Activated CD4-positive, alpha-beta T cell treated with anti-CD3 and anti-CD28 coated beads, Interleukin-2, Interleukin-6, amounts not matched to agents 100 ng/mL and 50 ng/mL, durations not matched to agents 16 hours and 8 hours (primary cell): ENCODE results near the gene SBF2.

Source experiments
- DNase-seq: peaks from one replicate; pipeline ENCODE4 v3.0.0-alpha.2; 2020

The SBF2 gene

DNA sequence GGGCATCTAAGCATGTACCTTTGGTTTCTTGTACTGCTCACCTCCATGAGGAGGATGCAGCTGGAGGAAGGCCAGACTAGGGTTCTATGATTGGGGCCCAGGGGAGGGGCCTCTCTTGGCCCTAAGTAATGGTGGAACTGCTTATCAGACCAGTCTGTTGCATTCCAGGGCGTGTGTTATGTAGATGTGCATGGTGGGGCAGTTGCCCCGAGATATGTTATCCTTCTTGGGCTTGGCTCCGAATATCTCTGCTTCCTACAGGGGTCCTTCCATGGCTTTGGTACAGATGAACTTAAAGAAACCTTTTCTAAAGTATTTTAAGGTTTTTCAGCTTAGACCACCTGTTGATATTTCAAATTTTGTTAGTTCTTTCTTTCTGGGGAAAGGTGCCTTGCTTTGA is 504.1 kb downstream of the SBF2 start:
- no peak for DNase-seq

DNA sequence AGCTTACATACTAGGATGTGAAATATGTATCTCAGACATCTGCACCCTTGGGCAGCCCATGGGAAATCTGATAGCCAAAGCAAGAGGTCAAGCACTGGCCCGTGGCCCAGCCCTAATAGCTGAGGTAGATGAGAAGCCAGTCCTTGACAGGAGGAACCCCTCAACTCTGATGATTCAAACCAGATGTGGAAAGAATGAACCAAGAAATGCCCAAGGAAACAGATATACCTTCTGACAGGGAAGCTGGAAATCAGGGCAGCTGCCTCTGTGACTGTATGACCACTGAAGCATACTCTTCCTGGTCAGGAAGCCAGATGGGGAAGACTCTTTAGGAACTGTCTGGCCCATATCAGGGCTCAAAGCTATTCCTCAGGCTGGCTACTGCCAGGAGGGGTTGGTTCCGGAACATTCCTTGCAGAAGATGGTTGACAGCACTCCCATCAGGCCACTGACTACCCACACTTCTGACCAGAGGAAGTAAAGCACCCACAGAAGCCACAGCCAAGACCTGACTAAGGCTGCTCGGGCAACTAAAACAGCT is 506.0 kb downstream of the SBF2 start:
- DNase-seq = no peak

DNA sequence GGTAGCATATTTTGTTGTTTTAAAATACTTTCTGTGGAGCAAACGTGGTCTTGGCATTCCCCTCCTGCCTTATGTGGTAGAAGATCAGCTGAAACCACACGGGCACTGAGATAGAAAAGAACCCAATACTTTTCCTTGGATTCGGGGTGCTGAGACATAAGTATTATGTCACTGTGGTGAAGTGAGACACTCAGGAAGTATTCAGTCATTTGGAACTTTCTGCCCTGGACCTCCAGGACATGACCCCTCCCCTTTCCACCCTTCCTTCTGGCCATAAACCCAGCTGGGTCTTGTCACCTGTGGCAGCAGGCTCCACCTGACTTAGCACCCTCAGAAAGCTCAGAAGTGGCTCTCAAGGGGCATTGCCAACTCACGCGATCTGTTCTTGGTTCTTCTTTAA is 506.8 kb downstream of the SBF2 start:
- no peak for DNase-seq

DNA sequence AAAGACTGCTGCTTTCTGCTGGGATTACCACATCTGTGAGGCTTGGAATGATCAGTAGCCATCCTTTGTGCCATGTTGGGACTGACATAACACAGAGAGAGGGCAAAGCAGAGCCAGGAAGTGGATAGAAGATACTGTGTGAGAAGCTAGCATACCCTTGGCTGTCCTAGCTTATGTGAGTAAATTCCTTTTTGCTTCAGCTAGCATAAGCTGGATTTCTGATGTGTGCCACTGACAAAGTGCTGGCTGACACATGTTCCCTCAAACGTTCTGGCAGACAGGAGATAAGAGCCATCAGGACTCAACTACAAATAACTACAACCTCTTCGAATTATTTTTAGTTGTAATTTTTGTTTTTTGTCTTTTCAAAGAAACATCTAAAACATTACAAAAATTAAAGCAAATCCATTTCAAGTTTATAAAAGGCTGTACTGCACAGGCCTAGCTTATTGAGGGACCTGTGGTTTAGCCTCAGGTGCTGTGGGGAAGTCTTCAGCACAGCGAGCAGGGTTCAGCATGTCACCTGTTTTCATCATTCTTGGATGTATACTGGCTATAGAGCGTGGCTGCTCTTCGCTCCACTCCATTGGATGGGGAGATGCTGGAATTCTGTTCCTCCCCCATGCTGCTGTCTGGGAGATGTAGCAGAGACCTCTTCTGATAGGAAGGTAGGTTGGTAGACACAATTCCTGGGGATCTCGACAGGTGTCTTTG is 509.3 kb downstream of the SBF2 start:
- no peak for DNase-seq

DNA sequence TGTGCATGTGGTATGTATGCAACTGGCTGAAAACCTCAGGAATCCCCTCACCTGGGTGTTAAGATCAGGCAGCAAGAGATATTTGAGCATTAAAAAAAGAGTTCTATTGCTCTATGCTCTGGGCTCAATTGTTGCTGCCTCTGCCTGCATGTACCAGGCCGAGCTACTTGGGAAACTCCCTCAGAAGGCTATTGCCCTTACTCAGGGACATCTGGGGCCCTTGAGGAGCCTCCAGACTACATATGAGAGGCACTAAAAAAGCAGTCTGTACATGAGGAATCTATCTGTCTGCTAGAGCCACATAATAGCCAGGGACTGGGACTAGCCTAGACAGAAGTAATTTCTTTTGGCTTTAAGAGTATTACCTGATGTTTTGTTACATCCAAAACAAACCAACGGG is 510.0 kb downstream of the SBF2 start:
- DNase-seq = no peak

DNA sequence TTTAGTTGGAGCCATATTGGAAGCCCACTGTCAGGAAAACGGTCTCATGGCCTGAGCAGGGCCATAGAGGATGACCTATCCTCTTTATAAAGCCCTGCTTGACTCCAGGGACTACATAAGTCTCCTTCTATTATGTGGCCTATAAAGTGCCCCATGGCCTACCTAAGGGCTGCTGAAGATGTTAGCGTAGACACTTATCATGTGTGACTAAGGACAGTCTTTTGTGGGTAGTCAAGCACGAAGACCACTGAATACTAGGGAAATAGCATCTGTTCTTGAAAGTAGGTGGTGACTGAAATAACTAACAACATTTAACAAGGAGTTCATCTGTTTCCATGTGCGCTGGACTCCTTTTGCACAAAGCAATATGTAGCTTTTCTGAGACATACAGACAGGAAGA is 513.1 kb downstream of the SBF2 start:
- DNase-seq = no peak

DNA sequence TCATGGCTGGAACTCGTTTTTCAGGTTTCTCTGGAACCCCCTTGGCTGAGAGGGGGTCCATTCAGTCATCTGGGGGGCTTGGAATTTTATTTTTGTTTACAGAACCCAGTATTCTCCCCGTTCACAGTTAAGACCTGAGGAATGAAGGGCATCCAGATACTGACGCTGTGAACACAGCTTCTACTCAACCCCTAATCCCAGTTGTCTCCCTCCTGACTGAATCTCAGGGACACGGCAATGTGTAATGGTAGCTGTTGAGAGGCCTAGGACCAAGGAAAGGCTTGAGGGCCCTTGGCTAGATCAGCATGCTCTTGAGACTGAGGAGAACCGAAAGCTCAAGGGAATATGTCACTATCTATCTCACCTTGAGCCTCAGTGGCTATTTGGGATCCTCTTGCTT is 516.5 kb downstream of the SBF2 start:
- no peak for DNase-seq

DNA sequence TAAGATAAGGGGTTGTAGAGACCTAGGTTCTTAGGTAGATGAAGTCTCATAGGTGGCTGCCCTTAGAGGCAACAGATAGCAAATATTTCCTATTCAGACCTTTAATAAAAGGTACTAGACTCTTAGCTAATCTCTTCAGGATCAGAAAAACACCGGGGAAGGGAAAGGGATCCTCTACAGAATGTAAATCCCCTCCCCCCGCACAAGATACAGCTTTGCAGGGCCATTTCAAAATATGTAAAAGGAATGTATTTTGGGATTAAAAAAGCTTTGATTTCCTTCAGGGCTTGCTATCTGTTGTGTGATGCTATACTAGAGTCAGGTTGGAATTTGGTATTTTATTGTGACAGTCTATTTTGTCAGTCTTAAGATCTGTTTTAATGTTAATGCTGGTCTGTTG is 517.0 kb downstream of the SBF2 start:
- no peak for DNase-seq

DNA sequence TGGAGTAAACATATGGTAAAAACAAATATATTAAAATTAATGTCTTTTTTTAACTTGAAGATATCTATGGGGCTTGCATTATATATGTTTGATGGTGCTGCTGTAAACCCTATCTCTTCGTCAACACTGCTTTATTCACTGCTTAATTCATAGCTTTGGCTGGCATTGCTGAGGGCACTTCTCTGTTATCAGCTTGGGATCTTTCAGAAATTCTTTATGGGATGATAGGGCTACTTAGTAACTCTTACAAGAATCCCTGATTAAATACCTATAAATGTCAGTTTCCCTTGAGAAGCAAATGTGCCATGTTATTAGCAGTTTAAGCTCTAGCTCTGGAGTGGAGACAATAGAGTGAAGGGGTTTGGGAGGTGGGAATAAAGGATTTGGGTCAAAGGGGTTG is 517.8 kb downstream of the SBF2 start:
- no peak for DNase-seq

DNA sequence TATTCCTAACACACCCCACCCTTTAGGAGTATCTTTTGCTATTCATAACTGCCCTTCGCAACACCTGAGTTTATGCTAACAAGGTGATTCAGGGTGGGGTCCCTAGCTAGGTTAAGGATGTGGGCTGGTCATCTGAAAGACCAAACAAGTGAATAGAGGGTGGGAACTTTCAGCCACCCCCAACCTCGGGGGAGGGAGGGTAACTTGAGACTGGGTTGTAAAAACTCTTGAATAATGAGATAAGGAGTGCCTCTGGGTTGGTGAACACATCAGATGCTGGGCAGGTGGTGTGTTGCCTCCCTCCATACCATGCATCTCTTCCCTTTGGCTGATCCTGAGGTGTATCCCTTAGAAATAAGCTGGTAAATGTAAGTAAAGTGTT is 518.6 kb downstream of the SBF2 start:
- no peak for DNase-seq

DNA sequence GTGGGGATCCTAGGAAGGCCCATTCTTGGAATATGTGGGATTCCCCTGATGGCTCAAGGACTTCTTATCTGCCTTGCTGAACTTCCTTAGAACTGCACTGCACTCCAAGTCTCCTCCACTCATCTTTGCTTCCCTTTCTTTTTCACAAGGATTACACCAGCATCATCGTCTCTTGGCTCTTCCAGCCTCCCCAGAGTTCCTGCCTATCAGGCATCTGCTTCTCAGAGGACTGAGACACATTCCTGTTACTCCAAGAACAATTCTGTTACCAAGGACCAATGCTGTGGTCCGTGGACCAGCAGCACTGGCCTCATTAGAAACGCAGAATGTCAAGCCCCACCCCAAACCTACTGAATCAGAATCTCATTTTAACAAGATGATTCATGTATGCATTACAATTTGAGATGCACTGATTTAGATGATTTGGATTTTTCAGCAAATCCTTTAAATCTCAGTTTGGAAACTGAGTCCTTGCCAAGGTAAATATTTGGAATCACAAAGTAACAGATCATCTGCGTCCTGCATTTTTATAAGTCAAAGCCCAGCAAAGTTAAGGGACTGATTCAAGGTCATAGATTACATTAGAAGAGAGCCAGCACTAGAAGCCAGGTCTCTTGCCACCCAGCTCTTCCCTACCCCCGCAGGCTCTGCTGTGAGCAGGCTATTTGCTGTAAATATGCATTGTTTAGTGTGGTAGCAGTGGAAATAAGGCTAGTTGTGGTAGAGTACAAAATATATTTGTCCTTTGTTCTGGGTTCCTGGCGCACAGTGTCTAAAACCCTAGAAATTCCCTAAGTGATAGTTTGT is 519.2 kb downstream of the SBF2 start:
- DNase-seq = no peak

DNA sequence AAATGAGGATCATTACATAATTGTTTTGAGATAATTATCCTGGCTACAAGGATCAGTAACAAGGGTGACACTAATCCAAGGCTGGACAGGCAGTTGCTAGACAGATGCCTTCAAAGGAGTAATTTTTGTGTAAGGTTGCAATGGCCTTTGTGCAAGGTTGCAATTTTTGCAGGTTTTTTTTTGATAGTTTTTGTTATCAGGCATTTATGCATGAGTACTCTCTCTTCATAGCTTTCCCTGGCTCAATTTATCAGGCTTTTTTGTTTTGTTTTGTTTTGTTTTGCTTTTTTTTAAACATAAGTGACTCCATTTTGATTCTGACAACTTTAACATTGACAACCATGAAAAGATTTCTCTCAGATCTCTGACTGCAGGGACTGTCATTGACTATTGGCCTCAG is 519.9 kb downstream of the SBF2 start:
- no peak for DNase-seq

DNA sequence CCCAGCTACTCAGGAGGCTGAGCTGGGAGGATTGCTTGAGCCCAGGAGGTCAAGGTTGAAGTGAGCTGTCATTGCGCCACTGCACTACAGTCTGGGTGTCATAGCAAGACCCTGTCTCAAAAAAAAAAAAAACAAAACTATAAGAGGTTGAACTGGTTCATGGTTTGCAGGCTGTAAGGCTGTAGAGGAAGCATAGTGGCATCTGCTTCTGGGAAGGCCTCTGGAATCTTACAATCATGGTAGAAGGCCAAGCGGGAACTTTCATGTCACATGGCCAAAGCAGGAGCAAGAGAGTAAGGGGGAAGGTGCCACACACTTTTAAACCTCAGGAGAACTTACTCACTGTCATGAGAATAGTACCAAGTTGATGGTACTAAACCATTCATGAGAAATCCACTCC is 520.5 kb downstream of the SBF2 start:
- no peak for DNase-seq

DNA sequence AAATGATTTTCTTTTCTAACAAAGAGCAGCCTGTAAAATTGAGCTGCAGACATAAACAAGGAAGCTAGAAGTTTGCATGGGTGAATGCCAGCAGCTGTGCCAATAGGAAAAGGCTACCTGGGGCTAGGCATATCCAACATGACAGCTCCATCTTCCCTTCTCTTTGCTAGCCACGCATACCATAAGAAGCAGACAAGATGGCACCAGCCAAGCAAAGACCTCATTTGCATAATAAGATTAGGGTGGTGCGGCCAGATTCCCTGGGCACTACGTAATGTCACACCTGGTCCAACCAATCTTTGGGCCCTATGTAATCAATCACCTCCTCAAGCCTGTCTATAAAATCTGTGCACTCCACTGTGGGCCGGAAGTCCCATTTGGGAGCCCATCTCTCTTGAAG is 521.8 kb downstream of the SBF2 start:
- DNase-seq = no peak

DNA sequence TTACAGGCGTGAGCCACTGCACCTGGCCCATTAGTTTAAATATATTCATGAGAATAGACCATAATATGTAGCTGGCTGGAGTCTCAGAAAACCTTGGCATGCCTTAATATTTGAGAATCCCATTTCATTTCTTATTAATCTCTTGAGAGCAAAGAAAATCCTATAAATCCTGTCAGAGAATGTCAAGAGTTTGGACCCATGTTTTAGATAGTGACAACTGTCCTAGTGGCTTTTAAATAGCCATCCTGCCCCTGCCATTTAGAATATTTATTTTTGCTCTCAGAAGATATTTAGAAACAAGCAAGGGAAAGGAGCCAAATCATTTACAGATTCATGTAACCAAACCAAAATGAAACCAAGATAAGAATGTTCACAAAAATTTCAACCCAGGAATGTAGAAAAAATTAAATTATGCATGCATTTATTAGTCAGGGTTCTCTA is 522.9 kb downstream of the SBF2 start:
- no peak for DNase-seq

DNA sequence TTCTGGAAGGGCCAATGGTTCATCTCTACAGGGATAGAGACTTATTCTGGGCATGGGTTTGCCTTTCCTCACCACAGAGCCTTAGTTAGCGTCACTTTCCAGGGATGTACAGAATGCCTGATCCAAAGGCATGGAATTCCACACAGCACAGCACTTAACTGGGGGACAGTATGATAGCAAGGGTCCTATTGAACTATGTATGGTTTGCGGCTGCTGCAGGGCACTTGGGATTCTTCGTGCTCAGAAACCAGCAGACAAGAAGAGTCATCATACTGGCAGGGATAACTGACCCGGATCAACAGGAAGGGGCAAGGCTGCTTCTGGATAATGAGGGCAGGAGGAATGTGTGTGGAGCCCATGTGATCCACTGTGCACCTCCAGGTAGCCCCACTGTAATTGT is 524.4 kb downstream of the SBF2 start:
- no peak for DNase-seq

DNA sequence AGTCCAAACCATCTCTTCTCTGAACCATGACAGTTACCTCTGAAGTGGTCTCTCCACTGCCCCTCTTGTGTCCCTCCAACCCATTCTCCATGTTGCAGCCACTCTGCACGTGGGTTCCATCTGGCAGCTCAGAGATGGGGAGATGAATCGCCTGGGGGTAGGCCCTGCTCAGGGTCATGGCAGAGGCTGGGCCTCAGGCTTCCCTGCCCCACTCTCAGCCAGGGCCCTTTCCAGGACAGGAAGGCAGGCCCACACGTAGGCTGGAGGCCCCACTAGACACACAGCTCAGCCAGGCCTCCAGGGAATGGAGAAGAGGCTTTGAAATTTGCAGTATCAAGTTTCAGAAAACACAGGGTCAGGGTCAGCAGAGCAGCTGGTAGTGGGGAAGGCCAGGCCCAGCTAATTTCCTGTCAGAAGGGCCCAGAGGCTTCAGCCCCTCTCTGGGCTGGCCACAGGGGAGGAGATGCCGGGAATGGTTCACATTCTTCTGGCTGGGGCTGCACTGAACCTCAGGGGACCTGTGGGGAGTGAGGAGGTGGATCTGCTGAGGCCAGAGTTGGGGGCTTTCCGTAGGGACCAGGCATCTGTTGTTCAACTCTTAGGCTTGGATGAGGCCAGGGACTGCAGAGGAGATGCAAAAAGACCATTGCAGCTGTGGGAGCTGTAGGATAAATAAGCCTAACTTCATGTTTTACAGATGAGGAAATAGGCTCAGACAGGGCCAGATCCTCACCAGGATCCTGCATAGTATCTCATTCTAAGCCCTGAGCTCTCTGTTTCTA is 528.5 kb downstream of the SBF2 start:
- no peak for DNase-seq

DNA sequence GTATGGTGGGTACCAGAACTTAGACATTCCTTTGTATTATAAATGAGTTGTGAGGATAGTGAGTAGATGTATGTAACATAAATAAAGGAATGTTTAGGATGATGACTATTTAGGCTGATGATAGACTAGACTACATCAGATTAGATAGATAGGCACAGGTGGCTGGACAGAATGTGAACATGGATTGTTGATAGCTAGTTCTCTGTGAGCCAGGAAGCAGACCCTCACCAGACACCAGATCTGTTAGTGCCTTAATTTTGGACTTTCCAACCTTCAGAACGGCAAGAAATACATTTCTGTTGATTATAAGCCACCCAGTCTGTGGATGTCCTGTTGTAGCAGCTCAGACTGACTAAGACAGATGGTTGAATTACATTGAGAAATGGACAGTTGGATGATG is 530.7 kb downstream of the SBF2 start:
- no peak for DNase-seq

DNA sequence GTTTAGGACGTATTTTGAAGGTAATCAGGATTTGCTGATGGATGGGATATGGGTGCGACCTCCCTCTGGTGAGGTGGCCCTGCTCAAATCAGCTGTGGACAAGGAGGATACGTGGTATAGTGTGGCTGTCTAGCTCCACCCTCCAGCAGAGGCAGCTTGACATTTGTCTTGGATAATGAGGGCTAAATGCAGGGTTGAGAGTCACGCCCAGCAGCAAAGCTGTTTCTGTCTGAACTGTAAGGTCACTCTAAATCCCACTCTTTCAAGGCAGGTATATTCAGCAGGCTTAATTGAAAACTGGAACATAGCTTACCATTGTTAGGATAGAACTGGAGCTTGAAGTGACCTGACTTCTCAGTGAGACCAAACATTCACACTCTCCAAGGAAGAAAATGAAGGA is 531.5 kb downstream of the SBF2 start:
- DNase-seq = no peak

DNA sequence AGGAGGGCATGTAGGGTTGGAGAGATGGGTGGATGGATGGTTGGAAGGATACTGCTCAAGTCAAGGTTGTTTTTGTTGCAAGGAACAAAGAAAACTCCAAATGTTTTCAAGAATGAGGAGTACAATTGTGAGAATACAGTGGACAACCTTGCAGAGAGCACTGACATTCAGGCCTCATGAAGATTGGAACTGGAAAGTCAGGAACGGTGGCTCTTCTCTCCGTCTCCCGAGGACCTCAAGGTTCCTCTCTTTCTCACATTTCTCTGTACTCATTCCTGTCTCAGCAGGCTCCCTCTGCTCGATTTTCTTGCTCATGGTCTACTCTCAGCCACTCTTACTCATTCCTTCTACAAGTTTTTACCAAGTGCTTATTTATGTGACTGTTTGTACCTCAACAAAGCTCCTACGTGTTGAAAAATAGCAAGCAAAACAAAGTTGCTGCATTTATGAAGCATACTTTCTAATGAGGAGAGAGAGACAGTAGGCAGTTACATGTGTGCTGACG is 532.5 kb downstream of the SBF2 start:
- DNase-seq = no peak

DNA sequence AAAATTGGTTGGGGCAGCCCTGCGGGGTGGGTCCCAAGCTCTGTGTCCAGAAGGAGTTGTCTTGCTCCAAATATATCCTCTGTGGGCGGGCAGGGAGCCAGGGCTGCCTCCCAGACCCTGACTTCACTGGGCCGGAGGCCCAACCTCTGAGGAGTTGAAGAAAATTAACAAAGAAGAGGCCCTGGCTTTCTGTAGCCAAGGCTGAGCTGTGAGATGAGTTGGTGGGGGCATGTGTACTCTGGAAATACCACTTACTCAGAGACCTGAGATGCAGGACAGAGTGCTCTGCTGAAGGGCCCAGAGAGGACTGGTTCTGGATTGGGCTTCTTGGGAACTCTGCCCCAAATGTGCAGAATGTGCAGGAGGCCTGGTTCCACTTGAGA is 533.8 kb downstream of the SBF2 start:
- DNase-seq = no peak

DNA sequence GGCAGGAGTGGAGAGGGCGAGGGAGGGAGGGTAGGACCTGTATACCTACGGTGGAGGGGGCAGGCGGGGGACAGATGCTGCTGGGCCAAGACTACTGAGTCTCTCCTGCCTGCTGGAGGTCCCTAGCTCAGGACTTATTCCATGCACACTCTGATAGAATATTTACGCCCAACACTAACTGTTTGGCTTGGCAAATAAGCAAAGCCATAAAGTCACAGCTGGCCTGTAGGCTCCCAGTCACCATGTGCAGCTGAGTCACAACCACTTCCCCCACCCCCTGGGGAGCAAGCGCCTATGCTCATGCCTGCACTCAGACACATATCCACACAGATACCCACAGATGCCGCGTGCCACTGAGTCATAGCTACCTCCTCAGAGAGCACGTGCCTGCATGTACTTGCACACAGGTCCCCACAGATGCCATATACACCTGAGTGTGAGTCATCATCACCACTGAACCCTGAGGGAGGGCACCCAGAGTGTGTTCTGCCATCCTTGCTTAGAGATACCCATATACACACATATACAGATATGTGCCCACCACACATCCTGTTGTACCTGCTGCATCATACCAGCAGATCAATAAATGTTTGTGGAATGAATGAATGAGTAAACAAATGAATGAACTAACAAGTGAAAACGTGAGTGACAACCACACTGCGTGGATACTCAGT is 534.4 kb downstream of the SBF2 start:
- DNase-seq = peak; percentile 96
